Measurements from ENCODE around the gene RPL38.

DNA sequence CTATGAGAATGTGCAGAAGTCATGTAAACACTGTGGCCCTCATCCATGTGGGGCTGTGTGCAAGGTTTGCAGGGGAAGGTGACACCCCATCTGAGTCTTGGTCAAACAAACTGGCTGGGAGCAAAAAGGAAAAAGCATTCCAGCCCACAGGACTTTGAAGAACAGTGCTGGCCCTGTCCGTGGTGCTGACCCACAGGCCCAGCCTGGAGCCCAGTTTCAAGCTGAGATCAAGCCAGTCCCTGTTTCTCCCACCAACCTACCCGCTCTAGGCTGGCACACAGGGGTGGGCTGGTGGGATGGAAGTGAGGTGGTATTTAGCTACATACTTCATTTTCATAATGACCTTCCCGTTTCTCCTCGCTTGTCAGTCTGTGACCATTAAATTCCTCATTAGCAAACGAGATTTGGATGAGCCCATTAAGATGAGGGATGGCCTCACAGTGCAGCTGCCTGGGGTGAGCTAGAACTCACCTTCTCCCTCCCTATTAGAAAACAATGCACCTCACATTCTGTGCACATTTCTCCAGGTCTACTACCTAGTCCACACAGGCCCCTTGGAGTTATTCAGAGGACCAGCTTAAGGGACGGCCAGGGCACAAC, 12.6 kb upstream of the RPL38 start:
- TF ChIP-seq POLR2A (IDR thresholded peaks at IDR 0.05): no peak
- TF ChIP-seq, protein P1, sequence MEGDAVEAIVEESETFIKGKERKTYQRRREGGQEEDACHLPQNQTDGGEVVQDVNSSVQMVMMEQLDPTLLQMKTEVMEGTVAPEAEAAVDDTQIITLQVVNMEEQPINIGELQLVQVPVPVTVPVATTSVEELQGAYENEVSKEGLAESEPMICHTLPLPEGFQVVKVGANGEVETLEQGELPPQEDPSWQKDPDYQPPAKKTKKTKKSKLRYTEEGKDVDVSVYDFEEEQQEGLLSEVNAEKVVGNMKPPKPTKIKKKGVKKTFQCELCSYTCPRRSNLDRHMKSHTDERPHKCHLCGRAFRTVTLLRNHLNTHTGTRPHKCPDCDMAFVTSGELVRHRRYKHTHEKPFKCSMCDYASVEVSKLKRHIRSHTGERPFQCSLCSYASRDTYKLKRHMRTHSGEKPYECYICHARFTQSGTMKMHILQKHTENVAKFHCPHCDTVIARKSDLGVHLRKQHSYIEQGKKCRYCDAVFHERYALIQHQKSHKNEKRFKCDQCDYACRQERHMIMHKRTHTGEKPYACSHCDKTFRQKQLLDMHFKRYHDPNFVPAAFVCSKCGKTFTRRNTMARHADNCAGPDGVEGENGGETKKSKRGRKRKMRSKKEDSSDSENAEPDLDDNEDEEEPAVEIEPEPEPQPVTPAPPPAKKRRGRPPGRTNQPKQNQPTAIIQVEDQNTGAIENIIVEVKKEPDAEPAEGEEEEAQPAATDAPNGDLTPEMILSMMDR (IDR thresholded peaks at IDR 0.05): no peak
- TF ChIP-seq POLR2AphosphoS5 (IDR thresholded peaks at IDR 0.05; ENCODE audit: insufficient read depth in 1 of 2, low read depth in 1 of 2): no peak
